Activated CD4-positive, CD25-positive, alpha-beta regulatory T cell (primary cell): Measurements from ENCODE around the gene ANKRD11.
"Not testable (repeated sequence)": the region's sequence is repeated elsewhere in the genome, so short reads cannot be mapped to it uniquely, and the experiment has no call there.

ENCODE experiments used
- DNase-seq, 4 experiments: peaks; one replicate each; lab custom pipeline; 2025; lab: John Stamatoyannopoulos, UW

The ANKRD11 gene

DNA sequence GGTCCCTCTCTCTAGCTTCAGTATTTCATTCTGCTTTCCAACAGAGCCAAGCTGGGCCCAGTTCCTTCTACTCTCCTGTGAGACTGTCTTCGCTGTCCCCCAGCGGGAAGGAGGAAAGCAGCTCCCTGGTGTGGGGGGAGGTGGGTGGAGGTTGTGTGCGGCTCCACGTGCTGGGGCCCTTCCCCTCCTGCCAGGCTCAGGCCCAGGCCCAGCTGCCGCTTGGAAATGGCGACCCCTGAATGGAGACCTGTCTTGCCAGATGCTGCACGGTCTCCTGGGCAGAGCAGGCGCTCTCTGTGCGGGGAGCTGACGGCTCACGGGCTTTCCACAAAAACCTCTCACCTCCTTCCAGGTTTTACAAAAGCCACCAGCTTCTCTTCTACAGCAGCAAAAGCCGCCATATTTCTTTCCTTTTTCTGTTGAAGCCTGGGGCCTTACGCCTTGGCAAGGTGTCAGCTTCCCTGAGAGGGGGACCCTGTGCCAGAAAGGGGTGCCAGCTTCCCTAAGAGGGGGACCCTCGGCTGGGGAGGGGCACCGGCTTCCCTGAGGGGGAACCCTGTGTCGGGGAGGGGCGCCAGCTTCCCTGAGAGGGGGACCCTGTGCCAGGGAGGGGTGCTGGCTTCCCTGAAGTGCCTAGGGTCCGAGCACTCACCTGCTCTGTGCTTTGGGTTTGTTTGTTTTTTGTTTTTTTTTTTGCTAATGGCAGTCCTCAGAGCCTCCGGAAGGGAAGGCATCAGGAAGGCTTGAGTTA is 225.4 kb downstream of the ANKRD11 start:
- no peak for DNase-seq

DNA sequence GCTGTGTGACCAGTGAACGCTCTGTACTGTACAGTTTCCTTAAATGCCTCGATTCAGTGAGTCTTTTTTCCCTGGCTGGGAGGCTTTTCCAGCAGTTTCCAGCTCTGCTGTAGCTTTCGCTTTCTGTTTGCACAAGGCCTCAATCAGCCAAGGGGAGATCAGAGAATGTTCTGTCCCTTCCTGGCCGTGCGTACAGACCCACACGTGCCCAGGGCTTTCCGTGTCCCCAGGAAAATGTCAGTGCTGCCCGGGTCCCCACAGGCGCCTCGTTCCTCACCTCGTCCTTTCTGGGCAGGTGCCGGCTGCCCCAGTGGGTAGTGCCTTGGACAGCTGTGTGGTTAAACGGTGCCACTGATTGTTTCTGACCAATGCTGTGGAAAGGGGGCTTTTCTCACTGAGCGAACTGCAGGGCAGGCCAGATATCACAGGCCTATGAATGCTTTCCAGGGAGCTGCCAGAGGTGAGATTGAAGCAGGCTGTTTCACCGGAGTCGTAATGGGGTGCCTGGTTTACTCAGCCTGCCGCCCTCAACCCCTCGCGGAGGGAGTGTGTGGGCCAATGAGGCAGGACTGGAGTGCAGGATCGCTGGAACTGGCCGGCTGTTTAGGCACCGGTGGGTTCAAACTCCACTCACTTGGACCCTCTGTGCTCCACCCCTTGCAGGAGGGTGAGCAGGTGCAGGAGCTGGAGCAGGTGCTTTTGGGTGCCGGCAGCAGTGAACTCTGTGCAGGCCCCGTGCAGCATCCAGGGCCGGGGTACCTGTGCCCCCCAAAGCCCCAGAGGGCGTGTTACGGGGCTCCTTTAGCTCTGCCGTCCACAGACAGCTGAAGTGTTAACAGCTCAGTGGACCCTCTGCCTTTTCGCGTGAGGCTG is 228.4 kb downstream of the ANKRD11 start:
- no peak for DNase-seq

DNA sequence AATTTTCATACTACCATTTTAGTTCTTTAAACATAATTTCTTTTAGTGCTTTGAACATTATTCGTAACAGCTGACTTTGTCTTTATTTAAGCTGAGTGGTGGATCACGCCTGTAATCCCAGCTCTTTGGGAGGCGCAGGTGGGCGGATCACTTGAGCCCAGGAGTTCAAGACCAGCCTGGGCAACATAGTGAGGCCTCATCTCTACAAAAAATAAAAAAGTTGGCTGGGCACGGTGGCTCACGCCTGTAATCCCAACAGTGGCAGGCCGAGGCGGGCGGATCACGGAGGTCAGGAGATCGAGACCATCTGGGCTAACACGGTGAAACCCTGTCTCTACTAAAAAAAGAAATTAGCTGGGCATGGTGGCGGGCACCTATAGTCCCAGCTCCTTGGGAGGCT is 230.5 kb downstream of the ANKRD11 start:
- not testable (repeated sequence) for DNase-seq

GRCh38 chr16:89257757-89258465 is 232.4 kb downstream of the ANKRD11 start:
- no peak for DNase-seq

GRCh38 chr16:89257281-89257731 is 233.1 kb downstream of the ANKRD11 start:
- DNase-seq: no peak

DNA sequence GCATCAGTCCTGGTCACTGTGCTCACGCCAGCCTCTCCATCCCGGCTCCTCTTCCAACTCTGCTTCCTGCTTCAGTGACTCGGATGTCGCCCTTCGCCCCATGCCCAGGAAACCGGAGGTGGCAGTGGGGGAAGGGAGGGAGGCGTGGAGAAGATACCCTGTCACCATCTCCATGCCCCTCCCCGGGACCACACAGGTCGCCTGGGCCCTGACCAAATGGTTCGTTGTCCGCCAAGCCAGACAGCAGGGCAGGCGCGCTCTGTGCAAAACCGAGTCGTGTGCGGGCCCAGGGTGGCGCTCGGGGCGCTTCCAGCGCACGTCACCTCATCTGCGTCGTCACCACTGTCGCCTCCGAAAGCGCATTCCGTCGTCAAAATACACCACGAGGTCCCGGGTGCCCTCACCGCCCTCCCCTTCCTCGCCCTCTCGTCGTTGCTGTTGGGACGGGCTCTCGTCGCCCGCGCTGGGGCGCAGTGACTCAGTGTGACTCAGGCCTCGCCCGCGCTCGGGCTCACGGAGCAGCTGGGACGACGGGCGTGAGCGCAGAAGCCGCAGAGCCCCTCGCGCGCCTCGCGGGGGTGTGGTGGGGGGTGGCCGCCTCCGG is 233.6 kb downstream of the ANKRD11 start:
- peak; percentile 43 to 59 (median 49) for DNase-seq

GRCh38 chr16:89253548-89254287 is 236.6 kb downstream of the ANKRD11 start:
- DNase-seq: no peak

- no peak for DNase-seq
Observed at GRCh38 chr16:89248196-89248982, 242.0 kb downstream of the ANKRD11 start.

GRCh38 chr16:89247734-89248075 is 242.7 kb downstream of the ANKRD11 start:
- DNase-seq: peak in 1 of 4 experiments; percentile 43

- DNase-seq: peak; percentile 93 to 99 (median 96)
Observed at GRCh38 chr16:89246903-89247733, 243.2 kb downstream of the ANKRD11 start.

GRCh38 chr16:89246383-89246902 is 243.9 kb downstream of the ANKRD11 start:
- no peak for DNase-seq

DNA sequence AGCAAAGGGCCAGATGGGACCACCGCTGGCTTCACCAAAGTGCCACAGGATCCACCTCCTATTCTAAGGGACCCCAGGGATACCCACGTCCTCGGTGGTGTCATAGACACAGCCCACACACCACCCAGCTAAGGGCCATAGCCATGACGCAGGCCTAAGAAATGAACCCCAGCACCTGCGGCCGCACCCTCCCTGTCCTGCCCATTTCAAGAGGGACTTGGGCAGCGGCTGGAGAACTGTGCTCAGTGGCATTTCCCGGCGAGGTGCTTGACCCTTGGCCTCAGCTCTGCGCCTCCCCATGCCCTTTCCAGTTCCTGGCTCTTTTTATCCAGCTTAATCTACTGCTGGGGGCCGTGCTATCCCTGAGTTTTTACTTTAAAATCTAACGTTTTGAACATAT is 245.6 kb downstream of the ANKRD11 start:
- DNase-seq: no peak

GRCh38 chr16:89244264-89244663 is 246.1 kb downstream of the ANKRD11 start:
- not testable (repeated sequence) for DNase-seq

DNA sequence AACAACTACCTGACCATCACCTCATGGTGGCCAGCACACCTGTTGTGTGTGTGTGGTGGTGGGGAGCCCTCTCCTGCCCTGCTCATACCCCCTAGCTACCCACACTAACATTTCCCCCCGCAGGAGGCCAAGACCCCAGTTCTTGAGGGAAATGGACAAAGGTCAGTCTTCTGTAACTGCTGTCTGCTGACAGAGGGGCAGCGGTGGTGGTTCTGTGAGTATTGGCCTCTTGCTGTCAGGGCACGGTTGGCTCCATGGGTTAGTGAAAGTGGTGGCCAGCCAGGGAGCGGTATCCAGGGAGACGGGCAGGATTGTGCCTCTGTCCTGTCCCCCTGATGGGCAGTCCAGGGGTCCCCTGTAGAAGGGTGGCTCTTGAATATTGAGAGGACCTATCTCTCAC is 246.7 kb downstream of the ANKRD11 start:
- DNase-seq: no peak

DNA sequence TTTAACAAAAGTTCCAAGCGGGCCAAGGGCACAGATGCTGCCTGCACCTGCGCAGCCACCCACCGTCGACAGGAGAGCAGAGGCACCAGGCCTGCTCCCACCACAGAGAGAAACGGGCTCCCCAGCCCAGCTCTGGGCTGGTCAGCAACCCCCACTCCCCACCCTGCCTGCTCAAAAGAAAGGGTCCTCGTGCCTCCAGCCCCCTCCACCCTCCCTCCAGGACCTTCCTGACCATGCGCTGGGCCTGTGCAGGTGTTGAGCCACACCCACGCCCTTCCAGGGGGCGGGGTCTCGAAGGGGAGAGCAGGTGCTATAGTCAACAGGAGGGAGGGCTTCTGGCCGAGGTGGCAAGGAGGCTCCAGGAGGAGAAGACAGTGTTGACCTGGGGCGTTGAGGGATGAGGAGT is 247.6 kb downstream of the ANKRD11 start:
- DNase-seq: no peak

DNA sequence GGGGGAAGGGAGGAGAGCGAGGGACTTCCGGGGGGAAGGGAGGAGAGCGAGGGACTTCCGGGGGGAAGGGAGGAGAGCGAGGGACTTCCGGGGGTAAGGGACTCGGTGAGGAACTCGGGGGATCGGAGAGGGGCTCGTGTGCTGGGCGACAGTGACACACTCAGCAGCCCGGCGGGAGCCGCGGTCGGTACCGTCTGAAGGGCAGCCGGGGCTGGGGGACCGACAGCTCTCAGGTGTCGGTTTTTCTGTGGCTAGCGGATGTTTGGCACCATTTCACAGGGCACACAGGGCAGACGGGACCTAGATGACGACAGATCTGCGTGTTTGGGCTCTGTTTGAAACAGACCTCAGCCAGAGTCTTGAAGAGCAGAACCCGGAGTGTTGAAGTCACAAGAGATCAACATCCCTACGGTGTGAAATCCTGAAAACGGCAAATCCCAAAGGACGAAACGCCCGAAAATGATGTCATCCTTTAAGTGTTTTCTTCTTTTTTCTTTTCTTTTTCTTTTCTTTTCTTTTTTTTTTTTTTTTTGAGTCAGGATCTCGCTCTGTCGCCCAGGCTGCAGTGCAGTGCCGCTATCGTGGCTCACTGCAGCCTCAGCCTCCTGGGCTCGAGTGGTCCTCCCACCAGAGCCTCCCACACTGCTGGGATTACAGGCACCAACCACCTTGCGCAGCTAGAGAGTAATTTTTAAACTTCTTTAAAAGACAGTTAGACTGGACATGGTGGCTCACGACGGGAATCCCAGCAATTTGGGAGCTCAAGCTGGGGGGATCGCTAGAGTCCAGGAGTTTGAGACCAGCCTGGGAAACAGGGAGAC is 249.0 kb downstream of the ANKRD11 start:
- DNase-seq: peak; percentile 45 to 68 (median 66)

- no peak for DNase-seq
Observed at GRCh38 chr16:89237733-89238132, 252.6 kb downstream of the ANKRD11 start.

- DNase-seq: no peak
Observed at GRCh38 chr16:89233678-89234490, 256.5 kb downstream of the ANKRD11 start.
